Esophagus (tissue), 2 donors: Measurements from ENCODE around the gene RNF225. TPM values are rescaled to one million over a fixed set of nuclear protein-coding genes. Genes with fewer than 3 reads are reported as not detected.
"Not testable (repeated sequence)": the region's sequence is repeated elsewhere in the genome, so short reads cannot be mapped to it uniquely, and the experiment has no call there.

Experiments
- H3K27ac ChIP-seq, 2 donors: one replicate each; pipeline ENCODE4 v1.5.1; 2013; ENCODE audit warnings: low read depth in 2 of 2, mild to moderate bottlenecking in 2 of 2, inconsistent platforms in 1 of 2, low read length in 1 of 2, moderate library complexity in 1 of 2
- H3K27me3 ChIP-seq, 2 donors: one replicate each; pipeline ENCODE4 v1.6.1; 2013; ENCODE audit warnings: low read length in 2 of 2, control low read depth in 1 of 2, mild to moderate bottlenecking in 1 of 2; ENCODE audit not compliant: insufficient read depth in 2 of 2, control insufficient read depth in 1 of 2
- H3K36me3 ChIP-seq, 2 donors: one replicate each; pipeline ENCODE4 v1.6.1; 2013; ENCODE audit warnings: low read length in 1 of 2; ENCODE audit not compliant: control insufficient read depth in 2 of 2, insufficient read depth in 2 of 2
- H3K4me1 ChIP-seq, 2 donors: one replicate each; pipeline ENCODE4 v1.6.1; 2013; ENCODE audit warnings: low read length in 1 of 2; ENCODE audit not compliant: control insufficient read depth in 2 of 2, insufficient read depth in 2 of 2
- H3K4me3 ChIP-seq, 2 donors: one replicate each; pipeline ENCODE4 v1.5.1; 2013; ENCODE audit warnings: low read length in 2 of 2, mild to moderate bottlenecking in 2 of 2, low read depth in 1 of 2, moderate library complexity in 1 of 2
- H3K9me3 ChIP-seq, 2 donors: one replicate each; pipeline ENCODE4 v1.6.1; 2013; ENCODE audit warnings: mild to moderate bottlenecking in 2 of 2, low read depth in 1 of 2, low read length in 1 of 2, moderate library complexity in 1 of 2; ENCODE audit not compliant: control insufficient read depth in 2 of 2, insufficient read depth in 1 of 2
- WGBS, 2 donors: extraction: QIAGEN DNeasy Blood & Tissue Kit; methylation state at CpG; one replicate each; pipeline ENCODE4 v1.1.7; 2013; 5-methylcytosine and 5-hydroxymethylcytosine counted together
- polyA plus RNA-seq, 2 donors: library from polyadenylated mRNA; stranded (reverse); fragments of 200-250 nt; gene quantifications; one replicate each; pipeline ENCODE4 v1.2.3, GENCODE V29; 2013
- donor health status: healthy with polysubstance abuse.
- donor health status: Bipolar disorder and iron deficiency.

The RNF225 gene
- polyA plus RNA-seq, 2 donors = 1.6 to 4.6 TPM

DNA sequence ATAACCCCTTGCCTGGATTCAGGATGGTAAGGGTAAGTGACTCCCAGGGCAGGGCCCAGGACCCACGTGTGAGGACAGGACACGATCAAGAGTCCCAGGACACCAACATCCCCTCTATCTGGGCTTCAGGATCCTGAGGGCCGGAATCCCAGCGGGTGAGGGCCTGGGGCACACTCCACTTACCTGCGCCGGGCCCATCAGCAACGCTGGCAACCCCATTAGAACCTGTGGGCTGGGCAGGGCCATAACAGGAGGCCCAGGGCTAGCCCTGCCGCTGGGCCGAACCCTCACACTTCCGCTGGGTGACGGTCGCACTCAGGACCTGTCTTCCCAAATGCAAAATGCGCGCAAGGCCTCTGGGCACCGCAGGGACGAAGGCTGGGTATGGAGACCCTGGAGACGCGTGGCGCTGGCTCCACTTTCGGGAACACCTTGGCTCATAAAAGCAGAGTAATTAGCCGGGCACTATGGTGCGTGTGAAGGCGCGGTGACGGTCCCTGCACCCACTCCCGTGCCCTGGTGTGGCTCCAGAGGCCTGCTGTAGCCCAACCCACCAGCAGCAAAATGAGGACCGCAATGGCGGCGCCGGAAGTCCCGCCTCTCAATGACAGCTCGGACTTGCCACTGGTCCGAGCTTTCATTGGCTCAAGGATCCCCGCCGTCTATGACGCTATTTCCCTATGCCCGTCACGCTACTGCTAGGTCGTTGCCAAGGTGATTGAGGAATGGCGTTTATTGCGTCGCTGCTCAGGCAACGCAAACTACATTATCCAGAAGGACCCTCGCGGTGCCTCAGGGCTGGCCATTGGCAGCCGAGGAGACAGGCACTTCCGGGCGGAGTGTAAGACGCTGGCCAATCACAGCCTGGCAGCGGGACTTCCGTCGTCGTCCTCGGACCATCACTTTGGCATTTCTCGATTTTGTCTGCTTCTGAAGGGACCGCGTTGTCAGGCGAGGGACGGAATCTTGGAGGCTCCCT lies 44.4 kb downstream of the RNF225 start, which contains the start of gene ZNF132:
TSS of gene ZNF132 (minus strand) at position 578 of the 979 bp plus-strand sequence. CDS start at position 246, 332 bp downstream.
- peaks cover 4 to 10% of the 10 kb centered on the region in 2 donors for H3K4me1 ChIP-seq
- 9 to 11% methylated on average over 59 of the region's 59 CpGs for WGBS, 2 donors
- peaks cover 12 to 30% of the 10 kb centered on the region in 2 donors for H3K9me3 ChIP-seq
- H3K27me3 ChIP-seq = peaks cover 0 to 4% of the 10 kb centered on the region in 2 donors
- peak within 1 kb of the TSS; percentile 39 to 81 for H3K27ac ChIP-seq
- H3K4me3 ChIP-seq = peak within 1 kb of the TSS; percentile 67 to 69
- H3K36me3 ChIP-seq = peaks cover 8 to 11% of the 10 kb centered on the region in 2 donors

DNA sequence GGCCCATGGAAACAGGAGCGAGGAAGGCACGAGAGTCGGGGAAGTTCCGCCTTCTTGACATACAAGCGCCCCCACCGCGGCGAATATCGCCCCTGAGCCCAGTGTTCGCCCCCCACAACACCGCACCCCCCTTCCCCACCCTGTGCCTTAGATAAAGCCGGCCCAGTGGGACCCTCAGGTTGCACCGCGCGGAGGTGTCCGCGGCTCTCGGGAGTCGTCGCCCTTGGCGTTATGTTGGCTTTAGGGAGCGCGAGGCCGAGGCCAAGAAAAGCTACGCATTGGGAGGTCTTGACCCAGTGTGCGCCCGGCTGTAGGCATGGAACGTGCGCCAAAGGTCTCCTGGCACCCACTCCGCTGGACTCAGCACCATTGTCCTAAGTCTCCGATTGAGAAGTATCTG lies 45.1 kb downstream of the RNF225 start:
- H3K9me3 ChIP-seq = peaks cover 10 to 26% of the 10 kb centered on the region in 2 donors
- peak overlapping the region; percentile 39 to 81 for H3K27ac ChIP-seq

DNA sequence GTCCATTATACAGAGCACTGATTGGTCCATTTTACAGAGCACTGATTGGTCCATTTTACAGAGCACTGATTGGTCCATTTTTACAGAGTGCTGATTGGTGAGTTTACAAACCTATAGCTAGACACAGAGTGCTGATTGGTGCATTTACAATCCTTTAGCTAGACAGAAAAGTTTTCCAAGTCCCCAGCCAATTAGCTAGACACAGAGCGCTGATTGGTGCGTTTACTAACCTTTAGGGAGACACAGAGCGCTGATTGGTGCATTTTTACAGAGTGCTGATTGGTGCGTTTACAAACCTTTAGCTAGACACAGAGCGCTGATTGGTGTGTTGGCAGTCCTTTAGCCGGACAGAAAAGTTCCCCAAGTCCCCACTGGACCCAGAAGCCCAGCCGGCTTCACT lies 47.5 kb downstream of the RNF225 start:
- WGBS, 2 donors = 91 to 93% methylated on average over 7 of the region's 7 CpGs

More for the DNA sequence above, 45.1 kb downstream of the RNF225 start:
- 27 to 28% methylated on average over 29 to 31 of the region's 31 CpGs for WGBS, 2 donors
- H3K36me3 ChIP-seq = peaks cover 7 to 8% of the 10 kb centered on the region in 2 donors
- peaks cover 4 to 10% of the 10 kb centered on the region in 2 donors for H3K4me1 ChIP-seq
- peaks cover 0 to 4% of the 10 kb centered on the region in 2 donors for H3K27me3 ChIP-seq
- peak overlapping the region; percentile 67 to 69 for H3K4me3 ChIP-seq

More for the DNA sequence above, 47.5 kb downstream of the RNF225 start:
- H3K36me3 ChIP-seq, H3K27ac ChIP-seq, H3K27me3 ChIP-seq, H3K4me3 ChIP-seq: not testable (repeated sequence)
- Histone ChIP-seq H3K4me1 (peaks cover 4 to 10% of the 10 kb centered on the region in 2 donors), H3K9me3 (peaks cover 4 to 14% of the 10 kb centered on the region in 2 donors)

Other genes with a start within 250 kb of the RNF225 start
- 1 to 10 TPM; 2.0 to 2.3 TPM for gene ZNF329, start 244.9 kb upstream of the RNF225 start, polyA plus RNA-seq
- gene ZNF274, start 212.6 kb upstream of the RNF225 start, polyA plus RNA-seq = 10 to 100 TPM; 15.4 to 16.7 TPM
- 10 to 100 TPM; 14.7 to 17.9 TPM for gene ZNF544, start 166.7 kb upstream of the RNF225 start, polyA plus RNA-seq
- 1 to 10 TPM in 1 of 2 donors, under 1 TPM in 1; 0.91 to 1.6 TPM for gene ZNF8, start 116.7 kb upstream of the RNF225 start, polyA plus RNA-seq
- gene ERVK3-1, start 90.3 kb upstream of the RNF225 start, polyA plus RNA-seq = 10 to 100 TPM; 15.2 to 23.1 TPM
- gene ZSCAN22, start 68.7 kb upstream of the RNF225 start, polyA plus RNA-seq = 1 to 10 TPM in 1 of 2 donors, under 1 TPM in 1; 0.87 to 1.0 TPM
- 10 to 100 TPM in 1 of 2 donors, 1 to 10 TPM in 1; 5.4 to 10.6 TPM for gene A1BG, start 42.2 kb upstream of the RNF225 start, polyA plus RNA-seq
- 1 to 10 TPM in 1 of 2 donors, under 1 TPM in 1; 0.96 to 2.2 TPM for gene ZNF497, start 32.9 kb upstream of the RNF225 start, polyA plus RNA-seq
- gene ZNF837, start 14.6 kb upstream of the RNF225 start, polyA plus RNA-seq = 1 to 10 TPM; 2.5 to 2.8 TPM
- 1,000 to 10,000 TPM in 1 of 2 donors, 100 to 1,000 TPM in 1; 725 to 1,912 TPM for gene RPS5, start 8.4 kb upstream of the RNF225 start, polyA plus RNA-seq
- 1 to 10 TPM; 3.9 to 8.9 TPM for gene ZNF584, start 13.0 kb downstream of the RNF225 start, polyA plus RNA-seq
- gene ZNF132, start 44.5 kb downstream of the RNF225 start, polyA plus RNA-seq = under 1 TPM; 0.83 to 0.89 TPM
- gene ZNF324B, start 56.0 kb downstream of the RNF225 start, polyA plus RNA-seq = 1 to 10 TPM; 2.4 to 2.8 TPM
- 1 to 10 TPM; 5.1 to 5.6 TPM for gene ZNF324, start 71.4 kb downstream of the RNF225 start, polyA plus RNA-seq
- 1 to 10 TPM; 6.9 to 9.9 TPM for gene ZNF446, start 80.7 kb downstream of the RNF225 start, polyA plus RNA-seq
- gene SLC27A5, start 116.3 kb downstream of the RNF225 start, polyA plus RNA-seq = 1 to 10 TPM; 7.0 to 7.2 TPM
- 1 to 10 TPM; 6.4 to 7.4 TPM for gene ZBTB45, start 124.2 kb downstream of the RNF225 start, polyA plus RNA-seq
- 100 to 1,000 TPM; 159 to 175 TPM for gene TRIM28, start 148.4 kb downstream of the RNF225 start, polyA plus RNA-seq
- gene CHMP2A, start 159.4 kb downstream of the RNF225 start, polyA plus RNA-seq = 100 to 1,000 TPM; 174 to 262 TPM
- gene UBE2M, start 163.0 kb downstream of the RNF225 start, polyA plus RNA-seq = 10 to 100 TPM; 22.7 to 41.4 TPM
- 10 to 100 TPM; 15.3 to 35.9 TPM for gene MZF1, start 177.7 kb downstream of the RNF225 start, polyA plus RNA-seq